H9 (cell line): ENCODE results near the gene PIK3CD. TPM values are rescaled to one million over a fixed set of nuclear protein-coding genes. Genes with fewer than 3 reads are reported as not detected.

ENCODE experiments used
- DNase-seq: peaks from one replicate; pipeline ENCODE4 v3.0.0-alpha.2; 2017
- H2AFZ ChIP-seq: one replicate; pipeline ENCODE4 v1.6.1; 2013; ENCODE audit warnings: mild to moderate bottlenecking, low read length, control low read depth, moderate library complexity
- H2AK5ac ChIP-seq: 2 replicates; pipeline ENCODE4 v1.6.1; 2013; ENCODE audit warnings: low read length, control low read depth, mixed read lengths; ENCODE audit not compliant: insufficient read length
- H2BK120ac ChIP-seq: one replicate; pipeline ENCODE4 v1.6.1; 2013; ENCODE audit warnings: low read depth, mild to moderate bottlenecking, low read length, control low read depth, inconsistent platforms; ENCODE audit not compliant: poor library complexity, severe bottlenecking
- H2BK12ac ChIP-seq: 2 replicates; pipeline ENCODE4 v1.6.1; 2013; ENCODE audit warnings: low read length, control low read depth, mixed read lengths, low read depth; ENCODE audit not compliant: insufficient read length
- H2BK15ac ChIP-seq: 2 replicates; pipeline ENCODE4 v1.6.1; 2013; ENCODE audit warnings: low read depth, low read length, control low read depth
- H2BK20ac ChIP-seq: one replicate; pipeline ENCODE4 v1.6.1; 2013; ENCODE audit warnings: low read depth, mild to moderate bottlenecking, low read length, control low read depth, inconsistent platforms; ENCODE audit not compliant: poor library complexity, severe bottlenecking
- H2BK5ac ChIP-seq: 2 replicates; pipeline ENCODE4 v1.6.1; 2013; ENCODE audit warnings: low read length, control low read depth, mixed read lengths; ENCODE audit not compliant: insufficient read length
- H3K14ac ChIP-seq: 2 replicates; pipeline ENCODE4 v1.6.1; 2013; ENCODE audit warnings: low read length, control low read depth; ENCODE audit not compliant: insufficient read depth
- H3K18ac ChIP-seq: 2 replicates; pipeline ENCODE4 v1.6.1; 2013; ENCODE audit warnings: low read depth, mild to moderate bottlenecking, mixed read lengths, low read length, control low read depth; ENCODE audit not compliant: insufficient read length
- H3K23ac ChIP-seq: 2 replicates; pipeline ENCODE4 v1.6.1; 2013; ENCODE audit warnings: low read length, control low read depth, mixed read lengths, low read depth; ENCODE audit not compliant: insufficient read length
- H3K23me2 ChIP-seq: 2 replicates; pipeline ENCODE4 v1.6.1; 2013; ENCODE audit warnings: low read depth, mild to moderate bottlenecking, mixed read lengths, low read length, control low read depth; ENCODE audit not compliant: insufficient read length, poor library complexity, severe bottlenecking
- H3K27ac ChIP-seq: 2 replicates; pipeline ENCODE4 v1.5.1; 2013; ENCODE audit warnings: low read length, control low read depth, mixed read lengths, low read depth; ENCODE audit not compliant: insufficient read length
- H3K27me3 ChIP-seq: 2 replicates; pipeline ENCODE4 v1.6.1; 2013; ENCODE audit warnings: low read length, control low read depth, inconsistent platforms; ENCODE audit not compliant: insufficient read depth
- H3K4ac ChIP-seq: 2 replicates; pipeline ENCODE4 v1.6.1; 2013; ENCODE audit warnings: low read depth, mild to moderate bottlenecking, control low read depth, inconsistent platforms, low read length, moderate library complexity
- H3K4me1 ChIP-seq: 2 replicates; pipeline ENCODE4 v1.6.1; 2013; ENCODE audit warnings: low read length, control low read depth, inconsistent platforms; ENCODE audit not compliant: insufficient read depth
- H3K4me2 ChIP-seq: 2 replicates; pipeline ENCODE4 v1.6.1; 2013; ENCODE audit warnings: low read length, control low read depth, mixed read lengths; ENCODE audit not compliant: insufficient read length, insufficient read depth
- H3K56ac ChIP-seq: 2 replicates; pipeline ENCODE4 v1.6.1; 2013; ENCODE audit warnings: low read depth, mild to moderate bottlenecking, mixed read lengths, low read length, control low read depth; ENCODE audit not compliant: insufficient read length
- H3K79me1 ChIP-seq: 2 replicates; pipeline ENCODE4 v1.6.1; 2013; ENCODE audit warnings: low read depth, mild to moderate bottlenecking, moderate library complexity, low read length, control low read depth, inconsistent platforms; ENCODE audit not compliant: insufficient read depth, poor library complexity, severe bottlenecking
- H3K79me2 ChIP-seq: 2 replicates; pipeline ENCODE4 v1.6.1; 2013; ENCODE audit warnings: low read length, control low read depth, inconsistent platforms; ENCODE audit not compliant: insufficient read depth
- H3K9ac ChIP-seq: 2 replicates; pipeline ENCODE4 v1.6.1; 2013; ENCODE audit warnings: low read length, control low read depth, mixed read lengths; ENCODE audit not compliant: insufficient read length; ENCODE audit errors: extremely low read depth
- H3K9me3 ChIP-seq: one replicate; pipeline ENCODE4 v1.6.1; 2013; ENCODE audit warnings: low read depth, low read length, inconsistent platforms; ENCODE audit not compliant: control insufficient read depth
- H3T11ph ChIP-seq: one replicate; pipeline ENCODE4 v1.6.1; 2013; ENCODE audit warnings: mild to moderate bottlenecking, low read length, control low read depth, inconsistent platforms
- H4K20me1 ChIP-seq: one replicate; pipeline ENCODE4 v1.6.1; 2013; ENCODE audit not compliant: control insufficient read depth, insufficient read length, insufficient read depth
- H4K5ac ChIP-seq: 2 replicates; pipeline ENCODE4 v1.6.1; 2013; ENCODE audit warnings: low read depth, mild to moderate bottlenecking, mixed read lengths, low read length, control low read depth; ENCODE audit not compliant: insufficient read length
- H4K8ac ChIP-seq: replicated peaks from 2 replicates; pipeline ENCODE4 v1.6.1; 2013; ENCODE audit warnings: low read length, control low read depth, mixed read lengths, low read depth; ENCODE audit not compliant: insufficient read length
- H4K91ac ChIP-seq: 2 replicates; pipeline ENCODE4 v1.6.1; 2013; ENCODE audit warnings: low read depth, mild to moderate bottlenecking, moderate library complexity, mixed read lengths, low read length, control low read depth; ENCODE audit not compliant: insufficient read length
- H3K27ac Mint-ChIP-seq, 3 experiments: 2 replicates in 2 of 3; 3 replicates in 1 of 3; pipeline ENCODE4 v1.8.0; 2020 to 2021; ENCODE audit warnings: mixed read lengths in 3 of 3, mild to moderate bottlenecking in 1 of 3, moderate library complexity in 1 of 3
- H3K27me3 Mint-ChIP-seq: 2 replicates; pipeline ENCODE4 v1.8.0; 2021; ENCODE audit warnings: low read depth, mild to moderate bottlenecking, moderate library complexity, mixed read lengths
- H3K36me3 Mint-ChIP-seq, 3 experiments: 2 replicates in 2 of 3; 3 replicates in 1 of 3; pipeline ENCODE4 v1.8.0; 2020 to 2021; ENCODE audit warnings: low read depth in 3 of 3, mixed read lengths in 3 of 3; ENCODE audit not compliant: insufficient read depth in 1 of 3
- H3K4me1 Mint-ChIP-seq, 2 experiments: 2 replicates each; pipeline ENCODE4 v1.8.0; 2020; ENCODE audit warnings: mixed read lengths in 2 of 2
- H3K4me3 Mint-ChIP-seq, 2 experiments: 2 replicates in 1 of 2; 3 replicates in 1 of 2; pipeline ENCODE4 v1.8.0; 2020 to 2021; ENCODE audit warnings: mild to moderate bottlenecking in 2 of 2, mixed read lengths in 2 of 2, moderate library complexity in 1 of 2
- H3K9me3 Mint-ChIP-seq, 2 experiments: 2 replicates in 1 of 2; 3 replicates in 1 of 2; pipeline ENCODE4 v1.8.0; 2020; ENCODE audit warnings: mild to moderate bottlenecking in 2 of 2, mixed read lengths in 2 of 2, moderate library complexity in 1 of 2
- WGBS: extraction: QIAGEN DNeasy Blood & Tissue Kit; methylation state at CpG from one replicate; pipeline ENCODE4 v1.1.7; 2013; ENCODE audit warnings: missing lambda C conversion rate, low lambda C conversion rate, mixed read lengths; ENCODE audit not compliant: insufficient read length; ENCODE audit errors: extremely low coverage; 5-methylcytosine and 5-hydroxymethylcytosine counted together
- total RNA-seq: library from RNA; stranded (reverse); gene quantifications from 2 replicates; pipeline ENCODE4 v1.2.1, GENCODE V29; 2021
- TF ChIP-seq, protein P1 (sequence below): fragments of 200-600 bp; sonication (generic); conservative IDR thresholded peaks from 3 replicates; pipeline ENCODE4 v1.8.0; 2021; ENCODE audit warnings: antibody characterized with exemption, mild to moderate bottlenecking

PIK3CD gene
- total RNA-seq, 1 experiment from 2014 or later, result 10.0 TPM

DNA sequence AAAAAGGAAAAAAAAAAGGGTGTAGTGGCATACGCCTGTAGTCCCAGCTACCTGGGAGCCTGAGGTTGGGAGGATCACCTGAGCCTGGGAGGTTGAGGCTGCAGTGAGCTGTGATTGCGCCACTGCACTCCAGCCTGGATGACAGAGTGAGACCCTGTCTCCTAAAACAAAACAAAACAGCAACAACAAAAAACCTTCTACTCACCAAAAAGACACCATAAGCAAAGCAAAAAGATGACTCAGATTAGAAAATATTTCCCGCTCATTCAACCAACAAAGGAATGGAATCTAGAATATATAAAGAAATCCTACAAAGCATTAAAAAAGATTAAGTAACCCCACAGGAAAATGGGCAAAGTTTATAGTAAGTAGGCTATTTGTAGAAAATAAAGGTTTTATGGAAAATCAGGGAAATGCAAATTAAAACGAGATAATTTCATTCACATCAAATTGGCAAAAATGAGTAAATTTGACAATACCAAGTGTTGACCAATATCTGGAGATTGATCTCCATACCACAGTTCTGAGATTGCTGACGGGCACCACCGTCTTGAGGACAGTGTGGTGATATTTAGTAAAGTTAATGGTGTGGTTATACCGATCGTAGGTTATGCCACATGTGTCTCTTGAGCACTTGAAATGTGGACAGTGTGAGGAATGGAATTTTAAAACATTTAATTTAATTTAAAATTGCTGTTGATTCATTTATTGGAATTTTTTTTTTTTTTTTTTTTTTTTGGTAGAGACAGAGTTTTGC, 54.0 kb downstream of the PIK3CD start:
- Histone ChIP-seq H2BK12ac (no peak overlapping the region), H3K23ac (no peak overlapping the region), H3K27me3 (no peaks in the 10 kb centered on the region), H3K79me2 (no peaks in the 10 kb centered on the region), H4K5ac (no peak overlapping the region), H3K79me1 (no peaks in the 10 kb centered on the region), H3K4ac (no peak overlapping the region), H2AK5ac (no peak overlapping the region), H2BK15ac (no peak overlapping the region), H4K8ac (no peak overlapping the region), H3K56ac (no peak overlapping the region), H4K91ac (no peak overlapping the region), H3K23me2 (no peaks in the 10 kb centered on the region), H3K9ac (no peak overlapping the region), H3K9me3 (no peaks in the 10 kb centered on the region), H2BK120ac (no peak overlapping the region), H3K18ac (no peak overlapping the region), H3K27ac (no peak overlapping the region), H2BK5ac (no peak overlapping the region), H2AFZ (no peak overlapping the region), H3K14ac (no peak overlapping the region), H3T11ph (no peak overlapping the region), H3K4me1 (no peaks in the 10 kb centered on the region), H3K4me2 (no peak overlapping the region), H2BK20ac (no peak overlapping the region), H4K20me1 (no peaks in the 10 kb centered on the region)
- TF ChIP-seq, protein P1, sequence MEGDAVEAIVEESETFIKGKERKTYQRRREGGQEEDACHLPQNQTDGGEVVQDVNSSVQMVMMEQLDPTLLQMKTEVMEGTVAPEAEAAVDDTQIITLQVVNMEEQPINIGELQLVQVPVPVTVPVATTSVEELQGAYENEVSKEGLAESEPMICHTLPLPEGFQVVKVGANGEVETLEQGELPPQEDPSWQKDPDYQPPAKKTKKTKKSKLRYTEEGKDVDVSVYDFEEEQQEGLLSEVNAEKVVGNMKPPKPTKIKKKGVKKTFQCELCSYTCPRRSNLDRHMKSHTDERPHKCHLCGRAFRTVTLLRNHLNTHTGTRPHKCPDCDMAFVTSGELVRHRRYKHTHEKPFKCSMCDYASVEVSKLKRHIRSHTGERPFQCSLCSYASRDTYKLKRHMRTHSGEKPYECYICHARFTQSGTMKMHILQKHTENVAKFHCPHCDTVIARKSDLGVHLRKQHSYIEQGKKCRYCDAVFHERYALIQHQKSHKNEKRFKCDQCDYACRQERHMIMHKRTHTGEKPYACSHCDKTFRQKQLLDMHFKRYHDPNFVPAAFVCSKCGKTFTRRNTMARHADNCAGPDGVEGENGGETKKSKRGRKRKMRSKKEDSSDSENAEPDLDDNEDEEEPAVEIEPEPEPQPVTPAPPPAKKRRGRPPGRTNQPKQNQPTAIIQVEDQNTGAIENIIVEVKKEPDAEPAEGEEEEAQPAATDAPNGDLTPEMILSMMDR, result no peak
- DNase-seq, result no peak
- Mint-ChIP-seq H3K36me3 (peaks cover 2 to 13% (median 3%) of the 10 kb centered on the region in 3 experiments; a peak in 4 of 7 replicates), H3K9me3 (peaks cover 0 to 8% of the 10 kb centered on the region in 2 experiments; a peak in 1 of 5 replicates), H3K27ac (0 out of 7 replicates have a peak overlapping the region, but pooled peaks of 1 of the 3 experiments have one; percentile 14), H3K27me3 (no peaks in the 10 kb centered on the region), H3K4me1 (peaks cover 7% of the 10 kb centered on the region in 2 experiments), H3K4me3 (no peak overlapping the region)
- WGBS, result no CpG with 5 or more reads among the region's 8 CpGs
